ENCODE data around the gene LRRC14B.
"Not testable (repeated sequence)": the region's sequence is repeated elsewhere in the genome, so short reads cannot be mapped to it uniquely, and the experiment has no call there.

Gene LRRC14B

DNA sequence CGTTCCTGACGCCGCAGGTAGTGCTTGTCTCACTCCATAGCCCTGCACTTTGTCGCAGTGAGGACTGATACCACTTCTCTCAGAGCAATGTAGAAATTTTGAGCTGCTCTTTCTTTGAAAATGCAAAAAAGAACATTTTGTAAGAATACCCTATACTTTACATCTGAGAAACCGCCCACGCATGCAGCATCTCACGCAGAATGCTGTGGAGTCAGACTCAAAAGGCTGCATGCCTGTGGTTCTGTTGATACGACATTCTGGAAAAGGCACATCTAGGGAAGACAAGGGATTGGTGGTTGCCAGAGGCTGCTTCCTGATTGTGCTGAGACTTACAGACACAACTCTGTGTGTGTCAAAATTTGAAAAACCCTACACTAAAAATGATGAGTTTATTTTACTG is 46.6 kb downstream of the LRRC14B start:
- CTCF ChIA-PET; H3K27ac ChIP-seq (ENCODE audit: extremely low read depth, low read depth, low read length); H3K4me1 ChIP-seq (ENCODE audit: control insufficient read depth, insufficient read depth, low read length); POLR2A ChIA-PET; H3K4me3 ChIP-seq (ENCODE audit: low read depth, low read length); H3K9me3 ChIP-seq (ENCODE audit: control insufficient read depth, insufficient read depth, low read depth, low read length): not testable (repeated sequence)
- H3K36me3 ChIP-seq (ENCODE audit: control insufficient read depth in 2 of 2, insufficient read depth in 1 of 2, low read length in 2 of 2): peaks cover 31 to 76% of the 10 kb centered on the region in 2 experiments

DNA sequence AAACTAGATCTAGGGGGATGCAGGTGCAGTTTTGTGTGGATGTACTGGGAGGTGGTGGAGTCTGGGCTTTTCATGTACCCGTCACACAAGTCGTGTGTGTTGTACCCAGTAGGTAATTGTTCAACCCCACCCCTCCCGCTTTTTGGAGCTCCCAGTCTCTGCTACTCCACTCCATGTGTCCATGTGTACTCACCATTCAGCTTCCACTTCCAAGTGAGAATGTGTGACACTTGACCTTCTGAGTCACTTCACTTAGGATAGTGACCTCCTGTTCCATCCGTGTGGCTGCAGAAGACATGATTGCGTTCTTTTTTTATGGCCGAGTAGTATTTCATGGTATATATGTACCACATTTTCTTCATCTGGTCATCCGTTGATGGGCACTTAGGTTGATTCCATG is 49.3 kb downstream of the LRRC14B start:
- H3K4me3 ChIP-seq (ENCODE audit: low read depth, low read length); H3K4me1 ChIP-seq (ENCODE audit: control insufficient read depth, insufficient read depth, low read length); H3K27ac ChIP-seq (ENCODE audit: extremely low read depth, low read depth, low read length); H3K9me3 ChIP-seq (ENCODE audit: control insufficient read depth, insufficient read depth, low read depth, low read length); CTCF ChIA-PET: not testable (repeated sequence)
- POLR2A ChIA-PET: interaction anchor here (1.0 kb wide), 1 partner anchor 31 kb away, joined by 5 read pairs; the partner anchor contains the start of gene PDCD6
- peaks cover 20 to 69% of the 10 kb centered on the region in 2 experiments for H3K36me3 ChIP-seq (ENCODE audit: control insufficient read depth in 2 of 2, insufficient read depth in 1 of 2, low read length in 2 of 2)

DNA sequence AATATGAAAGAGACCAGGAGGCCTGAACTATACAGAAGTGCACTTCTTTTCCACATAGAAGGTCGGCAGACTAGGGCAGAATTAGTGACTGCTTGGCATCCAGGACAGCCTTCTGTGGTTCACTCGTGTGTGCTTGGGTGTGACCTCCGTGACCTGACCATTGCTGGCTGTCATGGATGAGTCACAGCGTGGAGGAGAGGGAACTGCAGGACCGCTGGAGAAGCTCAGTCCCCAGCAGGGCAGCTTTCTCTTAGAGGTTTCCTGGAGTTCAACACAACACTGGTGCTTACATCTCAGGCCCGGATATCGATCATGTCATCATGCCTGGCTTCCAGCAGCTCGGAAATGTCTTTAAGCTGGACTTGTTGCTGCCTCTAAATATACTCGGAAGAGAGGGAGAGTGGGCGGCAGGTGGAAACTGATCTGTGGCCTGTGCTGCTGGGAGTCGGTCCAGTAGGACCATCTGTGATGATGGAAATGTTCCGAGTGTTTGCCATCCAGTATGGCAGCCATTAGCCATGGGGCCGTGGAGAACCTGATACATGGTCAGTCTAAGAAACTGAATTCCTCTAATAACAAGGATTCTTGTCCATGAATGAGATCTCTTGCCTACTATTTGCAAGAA is 49.9 kb downstream of the LRRC14B start:
- H3K36me3 ChIP-seq (ENCODE audit: control insufficient read depth in 2 of 2, insufficient read depth in 1 of 2, low read length in 2 of 2): peaks cover 16 to 70% of the 10 kb centered on the region in 2 experiments
- H3K27ac ChIP-seq (ENCODE audit: extremely low read depth, low read depth, low read length); H3K4me1 ChIP-seq (ENCODE audit: control insufficient read depth, insufficient read depth, low read length); H3K9me3 ChIP-seq (ENCODE audit: control insufficient read depth, insufficient read depth, low read depth, low read length); CTCF ChIA-PET; POLR2A ChIA-PET; H3K4me3 ChIP-seq (ENCODE audit: low read depth, low read length): not testable (repeated sequence)

DNA sequence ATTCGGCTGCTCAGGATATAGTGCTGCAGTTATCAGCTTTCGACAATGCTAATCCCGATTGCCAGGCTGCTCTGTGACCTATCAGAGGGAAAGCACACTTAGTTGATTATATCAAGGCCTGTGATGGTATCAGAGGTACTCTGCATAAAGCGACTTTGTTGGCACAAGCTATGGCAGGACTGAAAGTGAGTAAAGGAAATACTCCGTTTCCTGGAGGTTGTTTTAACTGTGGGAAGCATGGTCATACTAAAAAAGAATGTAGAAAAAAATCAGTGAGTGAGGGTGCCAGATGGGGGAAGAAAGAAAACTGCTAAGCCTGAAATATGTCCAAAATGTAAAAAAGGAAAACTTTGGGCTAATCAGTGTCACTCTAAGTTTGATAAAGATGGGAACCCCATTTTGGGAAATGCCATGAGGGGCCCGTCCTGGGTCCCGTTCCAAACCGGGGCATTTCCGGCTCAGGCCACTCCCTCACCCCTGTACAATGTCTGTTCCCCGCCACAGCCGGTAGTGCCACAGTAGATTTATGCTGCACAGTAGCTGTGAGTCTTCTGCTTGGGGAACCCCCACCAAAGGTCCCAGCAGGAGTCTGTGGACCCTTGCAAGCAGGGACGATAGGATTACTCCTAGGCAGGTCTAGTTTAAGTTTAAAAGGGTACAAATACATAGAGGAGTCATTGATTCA is 52.5 kb downstream of the LRRC14B start:
- H3K9me3 ChIP-seq (ENCODE audit: control insufficient read depth, insufficient read depth, low read depth, low read length); H3K4me3 ChIP-seq (ENCODE audit: low read depth, low read length); CTCF ChIA-PET; H3K4me1 ChIP-seq (ENCODE audit: control insufficient read depth, insufficient read depth, low read length); H3K27ac ChIP-seq (ENCODE audit: extremely low read depth, low read depth, low read length): not testable (repeated sequence)
- POLR2A ChIA-PET: interaction anchor here (1.3 kb wide), 1 partner anchor 27 kb away, joined by 3 read pairs; the partner anchor contains the start of gene PDCD6
- H3K36me3 ChIP-seq (ENCODE audit: control insufficient read depth in 2 of 2, insufficient read depth in 1 of 2, low read length in 2 of 2): peaks cover 16 to 76% of the 10 kb centered on the region in 2 experiments

DNA sequence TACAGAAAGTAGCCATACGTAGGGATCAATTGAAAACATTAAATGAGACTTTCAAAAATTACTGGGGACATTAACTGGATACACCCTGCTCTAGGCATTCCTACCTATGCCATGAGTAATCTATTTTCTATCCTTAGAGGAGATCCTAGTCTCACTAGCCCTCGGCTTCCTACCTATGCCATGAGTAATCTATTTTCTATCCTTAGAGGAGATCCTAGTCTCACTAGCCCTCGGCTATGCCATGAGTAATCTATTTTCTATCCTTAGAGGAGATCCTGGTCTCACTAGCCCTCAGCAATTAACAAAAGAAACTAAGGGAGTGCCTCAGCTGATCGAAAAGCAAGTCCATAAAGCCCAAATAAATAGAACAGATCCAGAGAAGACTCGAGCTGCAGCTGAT is 54.4 kb downstream of the LRRC14B start:
- H3K9me3 ChIP-seq (ENCODE audit: control insufficient read depth, insufficient read depth, low read depth, low read length); H3K27ac ChIP-seq (ENCODE audit: extremely low read depth, low read depth, low read length); H3K4me3 ChIP-seq (ENCODE audit: low read depth, low read length); H3K4me1 ChIP-seq (ENCODE audit: control insufficient read depth, insufficient read depth, low read length); CTCF ChIA-PET: not testable (repeated sequence)
- peaks cover 6 to 71% of the 10 kb centered on the region in 2 experiments; a peak in 2 of 3 replicates for H3K36me3 ChIP-seq (ENCODE audit: control insufficient read depth in 2 of 2, insufficient read depth in 1 of 2, low read length in 2 of 2)
- POLR2A ChIA-PET: interaction anchor here (0.9 to 1.6 kb wide), 2 partner anchors 25 to 26 kb away, joined by 3 read pairs; no protein-coding TSS in a partner anchor
